LNCAP (cell line): ENCODE data around the gene CLIC3.

Source experiments
- TF ChIP-seq, protein P1 (sequence below): fragments of 450-650 bp; IDR thresholded peaks from 2 replicates; pipeline ENCODE4 v1.5.1; 2017; ENCODE audit warnings: mild to moderate bottlenecking

Gene CLIC3

DNA sequence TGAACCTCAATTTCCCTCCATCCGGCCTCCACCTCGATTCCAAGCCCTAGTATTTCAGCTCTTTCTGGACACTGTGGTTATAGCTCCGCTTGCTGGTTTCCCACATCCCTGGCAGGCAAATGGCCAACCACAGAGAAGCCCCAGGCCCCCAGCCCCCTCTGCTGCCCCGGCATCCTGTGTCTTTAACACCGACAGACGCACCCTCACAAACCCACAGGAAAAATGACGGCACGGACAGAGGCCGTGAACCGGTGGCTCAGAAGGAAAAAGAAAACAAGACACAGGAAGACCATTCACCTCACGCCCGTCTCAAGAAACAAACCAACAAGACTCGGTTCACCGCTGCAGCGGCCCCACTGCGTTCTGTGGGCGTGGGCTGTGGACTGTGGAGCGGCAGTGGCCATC, 1.5 kb upstream of the CLIC3 start:
- TF ChIP-seq, protein P1, sequence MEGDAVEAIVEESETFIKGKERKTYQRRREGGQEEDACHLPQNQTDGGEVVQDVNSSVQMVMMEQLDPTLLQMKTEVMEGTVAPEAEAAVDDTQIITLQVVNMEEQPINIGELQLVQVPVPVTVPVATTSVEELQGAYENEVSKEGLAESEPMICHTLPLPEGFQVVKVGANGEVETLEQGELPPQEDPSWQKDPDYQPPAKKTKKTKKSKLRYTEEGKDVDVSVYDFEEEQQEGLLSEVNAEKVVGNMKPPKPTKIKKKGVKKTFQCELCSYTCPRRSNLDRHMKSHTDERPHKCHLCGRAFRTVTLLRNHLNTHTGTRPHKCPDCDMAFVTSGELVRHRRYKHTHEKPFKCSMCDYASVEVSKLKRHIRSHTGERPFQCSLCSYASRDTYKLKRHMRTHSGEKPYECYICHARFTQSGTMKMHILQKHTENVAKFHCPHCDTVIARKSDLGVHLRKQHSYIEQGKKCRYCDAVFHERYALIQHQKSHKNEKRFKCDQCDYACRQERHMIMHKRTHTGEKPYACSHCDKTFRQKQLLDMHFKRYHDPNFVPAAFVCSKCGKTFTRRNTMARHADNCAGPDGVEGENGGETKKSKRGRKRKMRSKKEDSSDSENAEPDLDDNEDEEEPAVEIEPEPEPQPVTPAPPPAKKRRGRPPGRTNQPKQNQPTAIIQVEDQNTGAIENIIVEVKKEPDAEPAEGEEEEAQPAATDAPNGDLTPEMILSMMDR = no peak

DNA sequence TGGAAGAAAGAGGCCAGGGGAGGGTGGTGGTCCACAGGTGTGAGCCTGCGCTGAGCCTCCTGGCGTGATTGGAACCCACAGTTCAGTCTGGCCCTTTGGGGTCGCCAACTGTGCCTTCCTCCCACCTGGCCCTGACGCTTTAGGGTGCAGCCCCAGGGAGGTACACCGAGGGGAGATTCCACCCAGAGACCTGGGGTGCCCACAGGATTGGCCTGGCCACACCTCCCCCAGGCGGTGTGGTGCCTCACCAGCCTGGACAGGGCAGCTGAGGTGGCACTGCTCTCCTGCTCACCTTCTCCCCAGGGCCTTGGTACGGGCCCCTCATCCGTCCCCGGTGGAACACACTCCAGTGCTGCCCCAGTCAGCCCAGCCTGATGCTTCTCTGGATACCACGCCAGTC, 1.0 kb upstream of the CLIC3 start:
- TF ChIP-seq, protein P1 = no peak

DNA sequence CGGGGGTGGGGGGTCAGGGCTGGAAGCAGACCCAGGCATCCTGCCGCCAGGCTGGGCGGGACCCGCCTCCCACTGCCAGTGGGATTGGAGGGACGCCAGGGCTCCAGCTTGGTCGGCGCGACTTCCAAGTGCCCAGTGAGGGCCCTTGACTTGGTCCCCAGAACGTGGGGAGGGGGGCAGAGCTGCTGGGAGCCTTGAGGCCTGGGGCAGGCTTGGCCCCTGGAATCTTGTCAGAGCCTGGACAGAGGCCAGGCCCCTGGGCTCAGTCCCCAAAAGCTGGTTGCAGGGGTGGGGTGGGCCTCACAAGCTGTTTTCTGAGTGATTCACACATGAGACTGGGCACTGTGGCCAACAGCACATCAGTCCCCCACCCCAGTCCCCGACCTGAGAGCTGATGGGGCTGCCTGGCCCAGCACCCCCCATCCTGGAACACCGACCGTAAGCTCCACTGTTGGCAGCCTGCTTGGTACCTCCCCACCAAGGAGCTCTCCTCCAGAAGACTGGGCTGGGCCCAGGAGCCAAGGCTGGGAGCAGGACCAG, 526 bp downstream of the CLIC3 start:
- TF ChIP-seq, protein P1 = no peak

DNA sequence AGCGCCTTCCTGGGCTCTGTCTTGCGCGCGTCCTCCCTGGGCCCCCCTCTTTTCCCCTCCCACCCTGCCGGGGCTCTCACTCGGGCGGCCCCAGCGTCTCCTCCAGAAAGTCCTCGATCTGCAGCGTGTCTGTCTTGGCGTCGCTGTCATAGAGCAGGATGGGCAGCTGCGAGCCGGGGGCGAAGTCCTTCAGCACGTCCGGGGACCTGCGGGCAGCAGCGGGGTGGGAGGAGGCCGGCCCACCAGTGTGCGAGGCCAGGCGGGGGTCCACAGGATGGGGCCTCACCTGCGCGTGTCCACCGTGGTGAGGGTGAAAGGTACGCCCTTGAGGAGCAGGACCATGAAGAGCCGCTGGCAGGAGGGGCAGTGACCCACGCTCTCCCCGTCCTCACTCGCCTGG, 1.0 kb downstream of the CLIC3 start:
- TF ChIP-seq, protein P1 = no peak

DNA sequence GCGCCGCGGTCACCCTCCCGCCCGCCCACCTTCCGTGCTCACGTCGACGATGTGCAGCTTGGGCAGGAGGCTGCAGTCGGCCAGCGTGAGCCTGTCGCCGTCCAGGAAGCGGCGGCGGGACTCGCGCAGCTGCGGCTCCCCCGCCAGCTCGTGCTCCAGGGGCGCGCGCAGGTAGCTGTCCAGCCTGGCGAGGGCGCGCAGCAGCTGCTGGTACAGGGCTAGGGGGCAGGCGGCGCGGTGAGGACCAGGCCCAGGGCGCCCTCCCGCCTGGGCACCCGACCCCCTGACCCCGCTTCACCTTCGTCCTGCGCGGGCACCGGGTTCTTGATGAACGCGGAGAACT, 1.5 kb downstream of the CLIC3 start:
- TF ChIP-seq, protein P1 = no peak

DNA sequence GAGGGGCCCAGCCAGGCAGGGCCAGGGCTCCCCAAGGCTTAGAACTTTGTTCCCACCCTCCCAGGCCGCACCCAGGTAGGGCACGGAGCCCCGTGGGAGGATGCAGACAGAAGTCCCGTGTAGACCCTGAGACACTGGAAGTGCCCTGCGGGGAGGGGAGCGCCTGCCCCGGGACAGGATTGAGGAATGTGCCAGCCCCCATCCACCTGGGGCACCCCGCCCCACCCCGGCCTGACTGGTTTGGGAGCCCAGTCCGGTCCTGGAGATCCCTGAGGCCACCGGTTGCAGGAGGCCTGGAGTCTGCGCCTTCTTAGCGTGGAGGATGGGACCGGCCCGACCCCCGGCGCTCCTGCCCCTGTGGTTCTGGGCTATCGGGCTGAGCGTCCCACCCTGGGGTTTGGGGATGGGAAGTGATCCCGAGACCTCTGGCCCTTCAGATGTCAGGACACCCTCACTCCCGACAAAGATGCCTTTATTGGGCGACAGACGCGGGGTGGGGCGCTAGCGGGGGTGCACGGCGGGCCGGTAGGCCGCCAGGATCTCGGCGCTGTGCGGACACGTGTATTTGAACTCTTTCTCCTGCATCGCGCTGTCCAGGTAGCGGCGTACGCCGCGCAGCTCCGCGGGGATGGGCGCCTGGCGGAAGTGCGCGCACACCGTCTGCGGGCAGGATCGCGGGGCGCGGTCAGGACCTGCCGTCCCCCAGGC, 2.0 kb downstream of the CLIC3 start:
- TF ChIP-seq, protein P1 = no peak

DNA sequence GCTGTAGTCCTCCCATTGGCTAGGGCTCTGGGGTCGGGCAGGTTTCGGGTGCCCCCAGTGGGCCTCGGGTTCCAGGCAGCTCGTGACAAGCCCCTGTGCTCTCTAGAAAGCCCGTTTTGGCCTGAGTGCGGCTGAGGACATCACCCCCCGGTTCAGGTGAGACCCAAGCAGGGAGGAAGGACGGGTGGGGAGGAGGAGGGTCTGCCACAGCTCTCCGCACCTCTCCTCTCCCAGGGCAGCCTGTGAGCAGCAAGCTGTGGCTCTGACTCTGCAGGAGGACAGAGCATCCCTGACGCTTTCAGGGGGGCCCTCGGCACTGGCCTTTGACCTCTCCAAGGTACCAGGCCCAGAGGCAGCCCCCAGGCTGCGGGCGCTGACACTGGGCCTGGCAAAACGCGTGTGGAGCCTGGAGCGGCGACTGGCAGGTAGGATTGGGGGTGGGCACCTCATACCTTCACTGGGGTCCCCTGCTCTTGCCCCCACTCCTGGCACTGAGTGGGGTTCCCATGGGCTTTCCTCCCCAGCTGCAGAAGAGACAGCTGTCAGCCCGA, 3.5 kb downstream of the CLIC3 start:
- TF ChIP-seq, protein P1 = no peak
